HG03520 (cell line): ENCODE measurements around the gene WDR82.
"Not testable (repeated sequence)": the region's sequence is repeated elsewhere in the genome, so short reads cannot be mapped to it uniquely, and the experiment has no call there.

Experiments used
- ATAC-seq: cut with Tn5 transposase; IDR thresholded peaks from one replicate; pipeline ENCODE4 v1.9.1; 2021; ENCODE audit warnings: mild to moderate bottlenecking, moderate library complexity; ENCODE audit not compliant: unreplicated experiment

WDR82 gene

DNA sequence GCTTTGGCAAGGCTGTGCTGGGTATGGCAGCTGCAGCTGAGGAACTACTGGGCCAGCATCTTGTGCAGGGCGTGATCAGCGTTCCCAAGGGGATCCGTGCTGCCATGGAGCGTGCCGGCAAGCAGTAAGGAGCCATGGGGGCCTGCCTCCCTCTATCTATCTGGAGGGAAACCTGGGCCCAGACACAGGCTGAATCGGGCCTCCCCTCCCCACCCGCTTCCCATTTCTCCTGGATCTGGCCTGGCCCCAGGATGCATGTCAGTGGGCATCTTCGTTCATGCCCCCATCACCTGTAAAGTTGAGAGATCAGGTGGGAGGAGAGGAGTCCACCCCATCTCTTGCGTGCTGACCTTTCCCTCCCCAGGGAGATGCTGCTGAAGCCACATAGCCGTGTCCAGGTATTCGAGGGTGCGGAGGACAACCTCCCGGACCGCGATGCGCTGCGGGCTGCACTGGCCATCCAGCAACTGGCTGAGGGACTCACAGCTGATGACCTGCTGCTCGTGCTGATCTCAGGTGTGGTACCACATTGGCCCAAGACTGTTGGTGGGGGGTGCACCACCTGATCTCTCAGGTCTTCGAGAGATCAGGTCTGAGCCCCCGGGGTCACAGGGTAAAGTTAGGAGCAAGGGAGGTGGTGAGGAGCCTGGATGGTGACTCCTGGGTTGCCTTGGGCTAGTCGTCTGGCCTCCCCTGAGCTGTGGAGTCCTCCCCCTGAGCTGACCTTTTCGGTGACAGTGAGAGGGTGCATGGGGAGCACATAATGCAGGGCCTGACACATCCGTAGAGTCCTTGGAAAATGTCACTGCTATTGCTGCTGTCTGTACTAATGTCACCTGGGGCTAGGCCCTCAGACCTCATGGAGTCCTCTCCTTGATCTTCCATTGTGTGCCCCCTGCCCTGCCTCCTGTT lies 12.4 kb upstream of the WDR82 start:
- no peak for ATAC-seq

DNA sequence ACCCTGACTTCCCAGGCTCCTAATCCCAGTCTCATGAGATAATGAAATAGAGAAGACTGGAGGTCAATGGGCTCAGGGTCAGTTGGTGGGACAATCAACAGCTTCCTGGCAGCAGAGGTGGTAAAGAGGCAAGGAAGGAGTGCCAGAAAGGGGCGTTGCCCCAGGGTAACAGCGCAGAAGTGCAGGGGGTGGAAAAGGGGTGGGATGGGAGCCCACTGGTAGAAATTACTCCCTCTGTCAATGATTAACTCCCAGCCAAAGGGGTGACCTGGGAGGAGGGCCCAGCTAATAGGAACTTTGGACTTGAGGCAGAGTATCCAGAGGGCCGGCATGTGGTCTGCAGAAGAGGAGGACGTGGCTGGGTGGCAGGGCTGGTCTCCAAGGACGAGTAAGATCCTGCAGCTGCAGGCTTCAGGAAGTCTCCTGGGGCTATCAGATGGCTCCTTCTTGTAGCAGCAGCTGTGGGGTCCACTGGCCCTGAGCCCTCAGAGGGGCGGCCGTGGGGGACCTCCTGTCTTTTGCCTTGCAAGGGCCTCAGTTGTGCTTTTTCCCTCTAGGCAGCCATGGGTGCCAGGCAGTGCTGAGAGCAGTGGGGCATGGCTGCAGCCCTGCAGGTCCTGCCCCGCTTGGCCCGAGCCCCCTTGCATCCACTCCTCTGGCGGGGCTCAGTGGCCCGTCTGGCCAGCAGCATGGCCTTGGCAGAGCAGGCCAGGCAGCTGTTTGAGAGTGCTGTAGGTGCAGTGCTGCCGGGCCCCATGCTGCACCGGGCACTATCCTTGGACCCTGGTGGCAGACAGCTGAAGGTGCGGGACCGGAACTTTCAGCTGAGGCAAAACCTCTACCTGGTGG lies 11.5 kb upstream of the WDR82 start:
- ATAC-seq, result no peak

DNA sequence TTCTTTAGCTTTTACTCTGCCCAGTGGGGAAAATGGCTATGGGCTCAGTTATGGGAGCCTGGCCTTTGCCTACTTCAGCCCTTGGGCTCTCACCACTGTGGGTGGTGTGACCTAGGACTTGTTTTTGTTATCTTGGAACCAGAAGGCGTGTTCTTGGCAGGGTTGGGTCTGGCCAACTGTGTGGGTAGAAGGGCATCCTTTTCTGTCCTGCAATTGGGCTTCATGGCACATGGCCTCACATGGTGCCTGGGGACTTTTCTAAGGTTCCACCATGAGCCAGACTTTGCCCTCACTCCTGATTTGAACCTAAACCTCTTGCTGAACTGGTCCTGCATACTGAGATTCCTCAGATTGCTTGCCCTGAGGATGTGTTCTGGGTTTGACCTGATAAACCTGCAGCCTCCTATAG lies 10.9 kb upstream of the WDR82 start:
- no peak for ATAC-seq

DNA sequence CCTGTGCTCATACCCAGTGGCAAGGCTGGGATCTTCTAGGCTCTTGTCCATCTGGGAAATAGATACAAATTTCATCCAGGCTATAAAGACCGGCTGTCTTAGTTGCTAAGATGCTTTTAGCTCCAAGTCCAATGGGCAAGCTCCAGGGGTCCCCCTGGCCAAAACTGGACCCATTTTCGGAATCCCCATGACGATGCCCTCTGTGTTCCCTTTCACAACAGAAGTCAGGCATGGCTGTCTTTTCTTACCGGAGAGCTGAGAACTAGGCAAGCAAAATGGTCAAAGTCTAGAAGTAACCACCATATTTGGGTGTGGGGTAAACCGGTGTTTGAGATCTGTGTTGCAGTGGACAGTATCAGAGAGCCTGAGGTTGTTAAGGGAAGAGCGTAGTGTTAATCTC lies 10.2 kb upstream of the WDR82 start:
- ATAC-seq, result no peak

DNA sequence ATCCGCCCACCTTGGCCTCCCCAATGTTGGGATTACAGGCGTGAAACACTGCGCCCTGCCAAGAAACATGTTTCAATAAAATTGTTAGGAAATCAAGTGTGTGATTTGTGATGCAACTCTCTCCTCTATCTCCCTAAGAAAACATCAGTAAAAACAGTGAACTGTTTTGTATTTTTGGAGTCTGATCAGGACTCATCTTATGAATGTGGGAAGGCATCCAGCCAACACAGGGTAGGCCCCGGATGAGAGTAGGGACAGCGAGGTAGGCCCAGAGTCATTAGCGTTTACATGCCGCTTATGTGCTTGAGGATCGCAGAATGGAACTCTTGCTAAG lies 8.3 kb upstream of the WDR82 start:
- ATAC-seq, result no peak

DNA sequence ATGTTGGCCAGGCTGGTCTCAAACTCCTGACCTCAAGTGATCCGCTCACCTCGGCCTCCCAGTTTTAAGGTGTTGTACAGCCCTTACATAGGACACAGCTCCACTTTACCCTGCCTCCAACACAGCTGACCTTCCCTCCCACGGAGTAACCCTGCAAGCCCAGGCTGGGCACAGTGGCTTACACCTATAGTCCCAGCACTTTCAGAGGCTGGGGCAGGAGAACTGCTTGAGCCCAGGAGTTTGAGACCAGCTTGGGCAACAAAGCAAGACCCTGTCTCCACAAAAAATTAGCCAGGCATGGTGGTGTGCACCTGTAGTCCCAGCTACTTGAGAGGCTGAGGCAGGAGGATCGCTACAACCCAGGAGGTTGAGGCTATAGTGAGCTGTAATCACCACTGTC lies 5.6 kb upstream of the WDR82 start:
- ATAC-seq, result not testable (repeated sequence)

DNA sequence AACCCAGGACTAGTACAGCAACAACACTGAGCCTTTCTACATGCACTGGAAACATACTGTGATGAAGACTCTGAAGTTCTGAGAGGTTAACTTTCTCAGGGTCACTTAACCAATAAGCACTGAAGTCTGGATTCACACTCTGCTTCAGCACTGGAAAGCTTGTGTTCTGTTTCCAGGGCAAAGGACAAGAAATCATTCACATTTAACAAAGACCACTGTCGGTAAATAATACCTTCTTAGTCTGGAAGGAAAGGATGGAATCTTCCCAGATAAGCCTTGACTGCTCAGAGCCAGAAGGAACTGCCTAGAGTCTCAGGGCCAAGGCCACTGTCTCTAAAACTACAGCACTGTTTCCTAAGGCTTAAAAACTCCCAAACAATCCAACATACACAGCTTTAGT lies 4.9 kb upstream of the WDR82 start:
- no peak for ATAC-seq

DNA sequence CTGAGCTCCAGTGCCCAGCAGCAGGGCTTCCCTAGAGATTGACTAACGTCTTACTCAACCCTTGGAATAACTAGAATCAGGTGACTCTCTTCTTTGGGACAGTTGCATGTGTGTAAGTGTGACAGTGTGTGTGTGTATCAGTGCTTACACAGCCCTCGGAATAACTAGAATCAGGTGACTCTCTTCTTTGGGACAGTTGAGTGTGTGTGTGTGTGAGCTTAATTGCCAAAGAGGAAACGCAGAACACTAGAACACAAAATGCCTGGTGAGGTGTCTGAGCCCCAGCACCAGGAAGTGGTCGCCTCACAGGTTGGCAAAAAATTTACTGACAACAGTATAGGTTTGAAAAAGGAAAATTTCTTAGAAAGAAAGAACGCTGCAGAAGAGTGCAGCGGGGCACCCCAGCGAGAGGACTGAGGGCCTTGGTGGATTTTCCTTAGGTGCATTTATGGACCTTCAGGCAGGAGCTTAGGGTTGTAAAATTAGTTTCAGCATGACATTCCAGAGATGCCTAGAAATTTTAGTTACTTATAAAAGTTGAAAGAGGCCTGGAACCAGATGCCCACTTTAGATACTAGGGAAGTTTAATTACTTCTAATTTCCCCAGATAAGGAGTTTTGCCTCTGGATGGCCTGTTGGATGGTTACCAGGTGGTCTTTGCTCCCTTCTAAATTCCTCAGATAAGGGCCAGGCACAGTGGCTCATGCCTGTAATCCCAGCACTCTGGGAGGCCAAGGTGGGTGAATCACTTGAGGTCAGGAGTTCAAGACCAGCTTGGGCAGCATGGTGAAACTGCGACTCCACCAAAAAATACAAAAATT lies 3.7 kb upstream of the WDR82 start:
- ATAC-seq, result no peak

DNA sequence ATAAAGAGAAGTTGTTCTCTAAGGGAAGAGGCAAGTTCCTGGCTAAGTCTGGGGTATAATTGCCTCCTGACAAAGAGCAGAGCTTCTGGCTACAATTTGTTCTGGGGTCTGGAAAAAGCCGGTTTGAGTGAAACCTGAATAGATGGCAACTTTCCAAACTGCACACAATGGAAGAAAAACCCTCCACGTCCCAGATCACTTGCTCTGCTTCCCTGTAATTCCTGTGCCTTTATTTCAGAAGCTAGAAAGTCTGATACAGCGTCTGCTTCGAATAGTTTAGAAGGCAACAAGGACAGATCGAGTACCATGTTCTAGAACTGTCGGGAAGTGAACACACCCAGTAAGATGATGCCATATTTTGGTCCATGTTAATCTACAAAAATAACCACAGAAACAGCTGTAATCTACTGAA lies 1.6 kb upstream of the WDR82 start:
- ATAC-seq, result no peak

DNA sequence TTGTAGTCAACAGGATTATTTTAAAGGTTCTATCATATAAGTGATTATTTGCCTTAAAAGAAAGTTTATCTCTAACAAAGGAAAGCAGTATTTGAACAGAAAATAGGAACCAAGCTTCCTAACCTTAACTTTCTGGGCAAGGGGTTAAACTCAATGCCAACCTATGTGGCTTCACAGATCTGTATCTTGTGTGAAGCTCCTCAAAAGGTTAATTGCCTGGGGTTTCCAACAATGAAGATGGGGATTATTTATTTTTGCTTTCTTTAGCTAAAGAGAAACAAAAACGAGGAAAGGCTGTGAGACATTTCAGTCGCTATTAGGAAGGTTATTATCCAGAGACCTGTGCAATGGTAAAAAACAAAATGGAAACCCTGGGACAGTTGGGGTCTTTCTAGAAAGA lies 1.1 kb upstream of the WDR82 start:
- ATAC-seq, result no peak

DNA sequence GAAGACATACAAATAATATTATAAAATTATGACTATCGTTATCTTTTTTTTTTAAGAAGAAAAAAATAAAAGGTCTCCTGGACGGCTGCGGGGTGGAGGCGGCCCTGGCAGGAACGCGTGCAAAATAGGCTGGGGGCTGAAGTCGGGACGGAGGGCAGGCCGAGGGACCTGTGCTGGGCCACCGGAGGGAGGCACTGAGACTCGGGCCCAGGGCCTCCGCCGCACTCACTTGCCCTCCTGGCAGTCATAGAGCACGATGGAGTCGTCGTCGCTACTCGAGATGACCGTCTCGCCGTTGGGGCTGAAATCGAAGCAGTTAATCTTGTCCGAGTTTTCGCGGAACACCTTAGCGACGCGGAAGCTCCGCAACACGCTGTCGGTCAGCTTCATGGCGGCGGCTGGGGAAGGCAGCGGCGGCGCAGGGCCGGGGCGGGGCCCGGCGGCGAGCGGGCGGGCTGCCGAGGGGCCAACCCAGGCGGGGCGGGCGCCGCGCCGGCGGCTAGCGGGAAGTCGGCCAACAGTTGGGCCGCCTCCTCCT lies 408 bp downstream of the WDR82 start:
- peak; percentile 64 for ATAC-seq

DNA sequence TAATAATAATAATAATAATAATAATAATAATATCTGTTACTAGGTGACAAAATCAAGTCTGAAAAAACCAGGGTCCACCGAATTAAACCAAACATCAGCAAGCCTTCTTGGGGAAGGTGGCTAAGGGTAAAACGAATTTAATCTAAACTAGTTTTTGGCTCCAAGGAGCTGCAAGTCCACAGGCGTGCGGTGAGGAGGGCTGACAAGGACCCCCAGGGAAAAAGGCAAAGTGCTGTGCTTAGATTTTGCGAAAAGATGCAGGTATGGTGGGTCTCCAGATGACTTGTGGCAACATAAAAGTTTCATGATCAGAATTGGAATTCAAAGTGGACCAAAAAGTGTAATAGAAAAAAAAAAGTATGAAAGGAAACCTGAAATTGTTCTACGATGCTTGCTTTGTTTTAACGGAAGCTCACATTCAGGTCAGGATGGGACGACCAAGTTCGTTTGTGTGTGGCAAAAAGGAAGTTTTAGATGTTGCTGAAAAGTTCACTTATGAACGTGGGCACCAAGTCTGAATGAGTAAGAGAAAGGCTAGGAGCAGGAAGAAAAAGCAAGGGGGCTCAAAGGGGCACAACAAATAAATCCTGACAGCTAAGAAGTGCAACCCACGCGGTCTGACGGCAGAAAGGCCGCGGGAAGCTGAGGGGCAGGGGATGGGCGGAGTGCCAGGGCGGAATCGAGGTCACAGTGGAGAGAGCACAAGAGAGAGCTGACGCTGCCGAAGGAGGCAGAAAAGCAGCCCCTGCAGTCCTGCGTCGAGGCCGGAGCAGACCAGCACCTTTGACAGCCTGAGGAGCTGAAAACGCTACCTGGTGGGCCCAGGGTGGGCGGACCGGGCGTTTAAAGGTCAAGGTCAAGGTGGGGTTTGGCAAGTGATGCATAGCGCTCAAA lies 1.1 kb downstream of the WDR82 start:
- ATAC-seq, result no peak

DNA sequence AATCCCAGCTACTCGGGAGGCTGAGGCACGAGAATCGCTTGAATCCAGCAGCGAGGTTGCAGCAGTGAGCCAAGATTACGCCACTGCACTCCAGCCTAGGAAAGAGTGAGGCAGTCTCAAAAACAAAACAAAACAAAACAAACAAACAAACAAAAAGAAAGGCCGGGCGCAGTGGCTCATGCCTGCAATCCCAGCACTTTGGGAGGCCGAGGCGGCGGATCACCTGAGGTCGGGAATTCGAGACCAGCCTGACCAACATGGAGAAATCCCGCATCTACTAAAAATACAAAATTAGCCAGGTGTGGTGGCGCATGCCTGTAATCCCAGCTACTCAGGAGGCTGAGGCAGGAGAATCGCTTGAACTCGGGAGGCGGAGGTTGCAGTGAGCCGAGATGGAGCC lies 3.7 kb downstream of the WDR82 start:
- ATAC-seq, result not testable (repeated sequence)

DNA sequence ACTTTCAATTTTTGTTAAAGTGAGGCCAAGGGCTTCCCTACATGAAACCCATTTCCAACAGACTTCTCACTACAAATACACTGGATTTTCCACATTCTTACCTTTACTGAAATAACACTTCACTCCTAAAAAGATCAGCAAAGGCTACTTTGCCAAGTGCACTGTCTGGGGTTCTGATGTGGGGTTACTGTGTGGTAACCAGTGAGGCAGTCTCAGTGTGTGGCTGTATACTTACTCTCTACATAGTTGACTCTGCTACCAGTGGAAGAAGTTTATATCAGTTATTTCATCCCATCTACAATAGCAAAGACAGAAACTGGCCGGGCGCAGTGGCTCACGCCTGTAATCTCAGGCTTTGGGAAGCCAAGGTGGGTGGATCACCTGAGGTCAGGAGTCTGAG lies 5.6 kb downstream of the WDR82 start:
- no peak for ATAC-seq

DNA sequence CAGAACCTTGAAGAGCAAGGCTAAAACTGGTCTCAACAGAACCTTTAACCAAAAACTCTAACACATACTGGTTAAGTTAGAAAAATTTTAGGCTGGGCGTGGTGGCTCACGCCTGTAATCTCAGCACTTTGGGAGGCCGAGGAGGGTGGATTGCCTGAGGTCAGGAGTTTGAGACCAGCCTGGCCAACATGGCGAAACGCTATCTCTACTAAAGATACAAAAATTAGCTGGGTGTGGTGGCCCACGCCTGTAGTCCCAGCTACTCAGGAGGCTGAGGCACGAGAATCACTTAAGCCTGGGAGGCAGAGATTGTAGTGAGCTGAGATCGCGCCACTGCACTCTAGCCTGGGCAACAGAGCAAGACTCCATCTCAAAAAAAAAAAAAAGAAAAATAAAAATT lies 6.3 kb downstream of the WDR82 start:
- not testable (repeated sequence) for ATAC-seq

DNA sequence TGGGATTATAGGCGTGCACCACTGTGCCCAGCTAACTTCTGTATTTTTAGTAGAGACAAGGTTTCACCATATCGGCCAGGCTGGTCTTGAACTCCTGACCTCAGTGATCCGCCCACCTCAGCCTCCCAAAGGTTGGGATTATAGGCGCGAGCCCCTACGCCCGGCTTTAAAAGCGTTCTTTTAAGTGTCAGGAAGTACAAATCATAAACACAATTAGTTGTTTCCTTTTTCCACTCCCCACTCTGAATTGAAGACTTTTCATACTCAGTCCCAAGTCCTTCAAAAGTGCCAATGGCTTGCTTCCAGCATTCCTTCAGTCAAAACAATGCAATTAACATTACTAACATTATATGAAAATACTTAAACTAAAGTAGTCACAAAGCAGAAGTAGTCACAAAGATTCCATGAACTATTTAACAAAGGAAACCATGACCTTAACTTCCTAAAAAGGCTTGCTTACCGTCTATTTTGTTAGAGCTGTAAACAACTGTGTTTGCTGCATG lies 8.1 kb downstream of the WDR82 start:
- no peak for ATAC-seq

DNA sequence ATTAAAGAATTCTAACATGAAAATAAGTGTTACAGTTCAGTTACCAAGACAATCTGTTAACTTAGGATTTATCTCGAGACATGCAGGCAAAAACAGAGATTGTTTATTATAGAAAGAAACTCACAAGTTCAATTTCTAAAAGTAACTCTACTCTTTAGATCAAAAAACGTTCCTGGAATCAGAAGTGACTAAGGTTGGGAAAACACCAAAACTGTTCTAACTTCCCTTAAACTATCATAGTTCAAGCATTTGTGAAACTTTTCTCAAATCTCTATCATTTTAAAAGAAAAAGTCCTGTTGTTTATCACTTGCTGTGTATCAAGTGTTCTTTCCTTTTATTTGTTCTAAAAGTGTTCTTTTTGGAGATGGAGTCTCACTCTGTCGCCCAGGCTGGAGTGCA lies 8.7 kb downstream of the WDR82 start:
- ATAC-seq, result no peak

DNA sequence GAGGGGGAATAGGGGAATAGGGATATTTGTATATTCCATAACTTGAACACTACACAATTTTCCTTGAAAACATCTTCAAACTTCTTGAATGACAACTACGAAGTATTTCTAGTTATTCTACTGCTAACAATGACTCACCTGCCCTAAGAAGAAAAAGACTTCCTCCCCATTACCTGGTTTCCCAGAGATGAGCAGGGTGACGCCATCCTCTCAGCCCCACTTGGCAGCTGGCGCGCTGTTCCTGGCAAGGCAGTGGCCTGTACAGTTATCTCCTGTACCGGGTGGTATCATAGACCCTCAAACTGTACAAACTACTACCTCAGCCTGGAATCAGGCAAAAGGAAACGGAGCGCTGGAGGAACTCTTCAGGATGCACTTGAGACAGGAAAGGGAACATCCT lies 10.4 kb downstream of the WDR82 start:
- no peak for ATAC-seq

DNA sequence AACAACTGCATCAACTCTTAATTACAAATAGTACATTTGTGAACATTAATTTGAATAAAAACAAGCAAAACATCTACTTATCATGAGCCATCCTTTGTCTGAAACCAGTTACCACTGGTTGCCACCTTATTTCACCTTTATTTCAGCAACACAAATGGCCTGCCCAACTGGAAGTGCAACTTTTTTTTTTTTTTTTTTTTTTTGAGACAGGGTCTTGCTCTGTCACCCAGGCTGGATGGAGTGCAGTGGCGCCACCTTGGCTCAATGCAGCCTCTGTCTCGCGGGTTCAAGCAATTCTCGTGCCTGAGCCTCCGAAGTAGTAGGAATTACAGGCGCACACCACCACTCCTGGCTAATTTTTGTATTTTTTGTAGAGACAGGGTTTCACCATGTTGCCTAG lies 13.1 kb downstream of the WDR82 start:
- ATAC-seq, result no peak

DNA sequence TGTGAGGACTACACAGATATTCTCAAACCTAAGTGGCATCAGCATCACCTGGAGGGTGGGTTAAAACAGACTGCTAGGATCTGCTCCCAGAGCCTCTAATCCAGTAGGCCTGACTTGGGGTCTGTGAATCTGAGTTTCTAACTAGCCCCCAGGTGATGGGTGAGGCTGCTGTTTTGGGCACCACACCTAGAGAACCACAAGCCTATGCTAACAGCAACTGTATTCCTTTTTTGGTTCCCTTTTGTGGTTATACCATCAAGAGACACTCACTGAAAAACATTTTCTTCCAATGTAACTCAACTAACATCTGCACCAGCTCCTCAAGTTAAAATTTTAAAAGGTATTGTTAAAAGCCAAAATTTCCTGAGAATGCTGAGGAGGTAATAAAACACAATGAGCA lies 16.0 kb downstream of the WDR82 start:
- no peak for ATAC-seq
